ENCODE data around the gene TMF1.

Gene TMF1

GRCh38 chr3:69080233-69080920, 28.2 kb upstream of the TMF1 start, which contains the start of gene UBA3:
Gene UBA3 (minus strand): TSS chr3:69080365. CDS start chr3:69080353, 12 bp downstream.
- DNase-seq (ENCODE audit: low read depth, low spot score): peak; percentile 87

- DNase-seq (ENCODE audit: low read depth, low spot score): no peak
Measured at GRCh38 chr3:69079269-69080159, 27.4 kb upstream of the TMF1 start.

GRCh38 chr3:69072928-69073327, 20.8 kb upstream of the TMF1 start:
- DNase-seq (ENCODE audit: low read depth, low spot score): no peak

- no peak for DNase-seq (ENCODE audit: low read depth, low spot score)
Measured at GRCh38 chr3:69066121-69066520, 14.0 kb upstream of the TMF1 start.

- DNase-seq (ENCODE audit: low read depth, low spot score): no peak
Measured at GRCh38 chr3:69065318-69065964, 13.3 kb upstream of the TMF1 start.

- no peak for DNase-seq (ENCODE audit: low read depth, low spot score)
Measured at GRCh38 chr3:69063636-69064035, 11.5 kb upstream of the TMF1 start.

- DNase-seq (ENCODE audit: low read depth, low spot score): no peak
Measured at GRCh38 chr3:69059688-69060087, 7.6 kb upstream of the TMF1 start.

GRCh38 chr3:69058947-69059224, 6.8 kb upstream of the TMF1 start:
- no peak for DNase-seq (ENCODE audit: low read depth, low spot score)

GRCh38 chr3:69058180-69058946, 6.2 kb upstream of the TMF1 start:
- DNase-seq (ENCODE audit: low read depth, low spot score): no peak

GRCh38 chr3:69052472-69052898, 352 bp upstream of the TMF1 start:
- DNase-seq (ENCODE audit: low read depth, low spot score): no peak

GRCh38 chr3:69048990-69049389, 3.1 kb downstream of the TMF1 start:
- DNase-seq (ENCODE audit: low read depth, low spot score): no peak

- DNase-seq (ENCODE audit: low read depth, low spot score): no peak
Measured at GRCh38 chr3:69044608-69045007, 7.5 kb downstream of the TMF1 start.

GRCh38 chr3:69033470-69033869, 18.7 kb downstream of the TMF1 start:
- DNase-seq (ENCODE audit: low read depth, low spot score): no peak

GRCh38 chr3:69032737-69033136, 19.4 kb downstream of the TMF1 start:
- DNase-seq (ENCODE audit: low read depth, low spot score): no peak

- no peak for DNase-seq (ENCODE audit: low read depth, low spot score)
Measured at GRCh38 chr3:69032142-69032541, 20.0 kb downstream of the TMF1 start.

GRCh38 chr3:69031635-69032034, 20.5 kb downstream of the TMF1 start:
- DNase-seq (ENCODE audit: low read depth, low spot score): no peak

- DNase-seq (ENCODE audit: low read depth, low spot score): no peak
Measured at GRCh38 chr3:69020857-69021256, 31.3 kb downstream of the TMF1 start.

GRCh38 chr3:69020424-69020823, 31.7 kb downstream of the TMF1 start:
- DNase-seq (ENCODE audit: low read depth, low spot score): no peak

GRCh38 chr3:69016901-69017300, 35.2 kb downstream of the TMF1 start:
- no peak for DNase-seq (ENCODE audit: low read depth, low spot score)

- no peak for DNase-seq (ENCODE audit: low read depth, low spot score)
Measured at GRCh38 chr3:69016102-69016501, 36.0 kb downstream of the TMF1 start.

- DNase-seq (ENCODE audit: low read depth, low spot score): no peak
Measured at GRCh38 chr3:69014022-69014580, 38.0 kb downstream of the TMF1 start.

All from activated CD4-positive, CD25-positive, alpha-beta regulatory T cell treated with anti-CD3 and anti-CD28 coated beads, Interleukin-2, amount 50 U/mL, for 16 hours (primary cell).